GM12878 (cell line): ENCODE results near the gene INSRR. TPM values are rescaled to one million over a fixed set of nuclear protein-coding genes. Genes with fewer than 3 reads are reported as not detected.

Source experiments
- ATAC-seq: fragments of 200-7000 bp; cut with Tn5 transposase; 3 replicates; pipeline ENCODE4 v1.9.1; 2020; ENCODE audit warnings: mild to moderate bottlenecking, moderate library complexity
- BruUV-seq: library from RNA; stranded (reverse); fragments of 400-500 nt; replicated peaks from 2 replicates; lab custom pipeline; 2021; lab: Mats Ljungman, UMichigan
- CTCF ChIA-PET: fragments of 300-600 bp; sonication (Branson Sonifier 250); formaldehyde crosslinking; extraction: SDS; loops from one replicate; lab custom pipeline; 2021; ENCODE audit warnings: inconsistent platforms; lab: Yijun Ruan, JAX
- POLR2A ChIA-PET: fragments of 350-600 bp; formaldehyde crosslinking; extraction: SDS; loops from one replicate; lab custom pipeline; 2021; ENCODE audit warnings: inconsistent platforms; lab: Charles Lee
- RAD21 ChIA-PET: fragments of 300-600 bp; sonication (Branson Sonifier 250); formaldehyde crosslinking; loops from one replicate; lab custom pipeline; 2023; ENCODE audit warnings: antibody characterized with exemption; ENCODE audit not compliant: unreplicated experiment; lab: Charles Lee
- SMC1A ChIA-PET: fragments of 300-600 bp; sonication (Branson Sonifier 250); formaldehyde crosslinking; loops from one replicate; lab custom pipeline; 2023; ENCODE audit not compliant: unreplicated experiment, uncharacterized antibody; lab: Charles Lee
- DNase-seq: peaks from one replicate; pipeline ENCODE4 v3.0.0-alpha.2; 2011; ENCODE audit warnings: low read depth, low spot score
- FAIRE-seq: peaks from 3 replicates; lab custom pipeline; 2011; peaks lifted over from hg19 to GRCh38; lab: Jason Lieb, UNC
- H2AFZ ChIP-seq: 2 replicates; pipeline ENCODE4 v1.6.0; 2011; ENCODE audit warnings: low read depth, low read length, control low read depth; ENCODE audit not compliant: control insufficient read depth
- H3K27ac ChIP-seq: 2 replicates; pipeline ENCODE4 v1.5.1; 2011; ENCODE audit warnings: control low read depth; ENCODE audit not compliant: control insufficient read depth, insufficient read depth
- H3K27me3 ChIP-seq, 2 experiments: replicated peaks in 1 of 2; 2 replicates each; pipeline versions ENCODE4 v1.6.0 to v1.6.1; 2011; ENCODE audit warnings: low read length in 1 of 2; ENCODE audit not compliant: control insufficient read depth in 2 of 2, insufficient read depth in 2 of 2
- H3K36me3 ChIP-seq, 2 experiments: 2 replicates each; pipeline ENCODE4 v1.5.1; 2011; ENCODE audit warnings: low read length in 1 of 2; ENCODE audit not compliant: control insufficient read depth in 2 of 2, insufficient read depth in 2 of 2
- H3K4me1 ChIP-seq: 2 replicates; pipeline ENCODE4 v1.6.1; 2011; ENCODE audit warnings: mild to moderate bottlenecking, low read length, moderate library complexity, mixed read lengths; ENCODE audit not compliant: control insufficient read depth, insufficient read depth
- H3K4me2 ChIP-seq: 2 replicates; pipeline ENCODE4 v1.6.0; 2011; ENCODE audit warnings: control low read depth; ENCODE audit not compliant: control insufficient read depth, insufficient read depth
- H3K4me3 ChIP-seq: fragments of 200-600 bp; sonication (generic); 2 replicates; pipeline ENCODE4 v1.5.1; 2016
- H3K79me2 ChIP-seq: 2 replicates; pipeline ENCODE4 v1.6.0; 2011; ENCODE audit warnings: low read length; ENCODE audit not compliant: control insufficient read depth, insufficient read depth
- H3K9ac ChIP-seq: 2 replicates; pipeline ENCODE4 v1.8.0; 2011; ENCODE audit warnings: low read length, control low read depth, mixed read lengths; ENCODE audit not compliant: control insufficient read depth, insufficient read depth
- H3K9me3 ChIP-seq: replicated peaks from 3 replicates; pipeline ENCODE4 v1.5.1; 2011; ENCODE audit warnings: mild to moderate bottlenecking, low read length; ENCODE audit not compliant: control insufficient read depth, insufficient read depth
- H4K20me1 ChIP-seq: 2 replicates; pipeline ENCODE4 v1.6.0; 2011; ENCODE audit not compliant: control insufficient read depth, insufficient read depth
- BCLAF1 ChIP-seq: fragments of 450-650 bp; IDR thresholded peaks from 2 replicates; pipeline ENCODE4 v1.6.1; 2017; ENCODE audit warnings: antibody characterized with exemption, mild to moderate bottlenecking, moderate library complexity
- BMI1 ChIP-seq: fragments of 450-650 bp; IDR thresholded peaks from 2 replicates; pipeline ENCODE4 v1.6.1; 2016; ENCODE audit warnings: mild to moderate bottlenecking, moderate library complexity, borderline replicate concordance
- CEBPZ ChIP-seq: fragments of 150-350 bp; IDR thresholded peaks from 2 replicates; pipeline ENCODE4 v1.6.1; 2016; ENCODE audit warnings: low read depth, low read length
- EP300 ChIP-seq, 2 experiments: fragments of 150-350 bp in 1 of 2; IDR thresholded peaks; 2 replicates each; pipeline ENCODE4 v1.6.1; 2011 to 2012; ENCODE audit warnings: low read depth in 2 of 2, low read length in 2 of 2, borderline replicate concordance in 1 of 2, improper control_type of control experiment in 1 of 2, inconsistent platforms in 1 of 2; ENCODE audit not compliant: control insufficient read depth in 1 of 2
- HDGF ChIP-seq: fragments of 450-650 bp; IDR thresholded peaks from 2 replicates; pipeline ENCODE4 v1.6.1; 2016; ENCODE audit warnings: antibody characterized with exemption
- IKZF1 ChIP-seq: fragments of 450-650 bp; conservative IDR thresholded peaks from 2 replicates; pipeline ENCODE4 v1.6.1; 2017; ENCODE audit warnings: antibody characterized with exemption, mild to moderate bottlenecking
- IRF4 ChIP-seq: IDR thresholded peaks from 2 replicates; pipeline ENCODE4 v1.6.1; 2011; ENCODE audit warnings: low read depth, low read length
- MYB ChIP-seq: fragments of 150-350 bp; IDR thresholded peaks from 2 replicates; pipeline ENCODE4 v1.6.1; 2014; ENCODE audit warnings: mild to moderate bottlenecking, low read depth, low read length, borderline replicate concordance
- RAD51 ChIP-seq: fragments of 450-650 bp; IDR thresholded peaks from 2 replicates; pipeline ENCODE4 v1.6.1; 2016; ENCODE audit warnings: moderate library complexity, mild to moderate bottlenecking, inconsistent platforms
- RELB ChIP-seq: fragments of 450-650 bp; IDR thresholded peaks from 2 replicates; pipeline ENCODE4 v1.6.1; 2017; ENCODE audit warnings: low read depth, mild to moderate bottlenecking, moderate library complexity
- SMAD5 ChIP-seq: IDR thresholded peaks from 2 replicates; pipeline ENCODE4 v1.6.1; 2016; ENCODE audit warnings: antibody characterized with exemption, low read depth
- TARDBP ChIP-seq: IDR thresholded peaks from 2 replicates; pipeline ENCODE4 v1.6.1; 2016; ENCODE audit warnings: borderline replicate concordance
- YY1 ChIP-seq: IDR thresholded peaks from 2 replicates; pipeline ENCODE4 v1.6.1; 2011; ENCODE audit warnings: low read depth, mild to moderate bottlenecking, low read length
- WGBS: methylation state at CpG from one replicate; pipeline ENCODE4 v1.1.6; 2016; ENCODE audit warnings: low lambda C conversion rate; ENCODE audit not compliant: insufficient replicate concordance, insufficient coverage; ENCODE audit errors: missing lambda C conversion rate; 5-methylcytosine and 5-hydroxymethylcytosine counted together
- in situ Hi-C: fragments of 300-500 bp; cut with MboI; formaldehyde crosslinking; loops from 9 replicates; pipeline ENCODE4 v1.14.3; 2018; ENCODE audit warnings: mixed read lengths
- intact Hi-C: fragments of 100-400 bp; cut with micrococcal nuclease; formaldehyde crosslinking; loops from one replicate; pipeline ENCODE4 v1.14.2; 2022; ENCODE audit not compliant: unreplicated experiment
- polyA plus RNA-seq, 11 experiments: library from polyadenylated mRNA; depleted of rRNA in 4 of 11; unstranded in 6 of 11; stranded (reverse) in 5 of 11; fragments of >200 nt; fragmentation: Nextera tagmentation in 4 of 11; fragmentation: Illumina TruSeq in 1 of 11; extraction: Ambion mirVana in 4 of 11; extraction: Trizol in 1 of 11; gene quantifications; 1 replicate in 1 of 11; 2 replicates in 10 of 11; pipeline versions ENCODE4 v1.2.1 to v1.2.3, GENCODE V29; 2011 to 2016; ENCODE audit warnings: inconsistent platforms in 2 of 11, missing spikeins in 2 of 11, low read depth in 1 of 11
- total RNA-seq, 4 experiments: library from RNA; depleted of rRNA in 3 of 4; stranded (reverse); fragments of >200 nt in 3 of 4; fragmentation: Illumina TruSeq in 1 of 4; extraction: Trizol in 1 of 4; gene quantifications; 2 replicates each; pipeline versions ENCODE4 v1.2.1 to v1.2.3, GENCODE V29; 2013 to 2021

Gene INSRR
- total and polyA plus RNA-seq, 10 of the 15 experiments (the other 5 are each of a cell fraction or from before 2014, with no cell fraction given) = 0.01 TPM; not detected in 9

- in situ Hi-C loops = no loop called here
- ChIA-PET SMC1A (no interaction called here), CTCF (interaction anchor here (0.9 to 2.3 kb wide), 3 partner anchors 14 to 35 kb away, joined by 4 to 6 read pairs (median 6); no protein-coding TSS in a partner anchor), RAD21 (interaction anchor here (0.7 kb wide), 1 partner anchor 35 kb away, joined by 3 read pairs; no protein-coding TSS in a partner anchor), POLR2A (no interaction called here)
- Histone ChIP-seq H3K79me2 (no peaks in the 10 kb centered on the region), H4K20me1 (no peaks in the 10 kb centered on the region), H3K36me3 (no peaks in the 10 kb centered on the region), H3K4me2 (no peak overlapping the region), H3K9ac (no peak overlapping the region), H3K27ac (no peak overlapping the region), H3K4me3 (no peak overlapping the region), H3K27me3 (peaks cover 0 to 7% of the 10 kb centered on the region in 2 experiments; a peak in 3 of 4 replicates), H3K4me1 (no peaks in the 10 kb centered on the region), H2AFZ (no peak overlapping the region), H3K9me3 (no peaks in the 10 kb centered on the region)
- no TSS peak for BruUV-seq
- 58% methylated on average over 18 of the region's 18 CpGs for WGBS
- FAIRE-seq = no peak
- DNase-seq = no peak
- intact Hi-C loops = no loop called here
- ATAC-seq = no peak
- TF ChIP-seq HDGF (no peak), EP300 (IDR thresholded peaks at IDR 0.05; ENCODE audit: borderline replicate concordance in 1 of 2, control insufficient read depth in 1 of 2, low read depth in 2 of 2, low read length in 2 of 2) (no peak), IKZF1 (no peak), CEBPZ (no peak), IRF4 (no peak), RELB (no peak), BMI1 (no peak), MYB (no peak), YY1 (no peak), TARDBP (no peak), SMAD5 (no peak), RAD51 (no peak), BCLAF1 (no peak)
Measured at GRCh38 chr1:156873659-156874058, 14.7 kb upstream of the INSRR start.
